HG03571 (cell line): Measurements from ENCODE around the gene RAD51B.

Source experiments
- ATAC-seq: cut with Tn5 transposase; IDR thresholded peaks from one replicate; pipeline ENCODE4 v1.9.1; 2021; ENCODE audit not compliant: unreplicated experiment

The RAD51B gene

GRCh38 chr14:68513137-68513536 is 693.6 kb downstream of the RAD51B start:
- ATAC-seq, result peak; percentile 10

- ATAC-seq, result peak; percentile 73
Measured at GRCh38 chr14:68513838-68514607, 694.4 kb downstream of the RAD51B start.

GRCh38 chr14:68514608-68515194 is 695.1 kb downstream of the RAD51B start:
- no peak for ATAC-seq

- no peak for ATAC-seq
Measured at GRCh38 chr14:68516342-68516741, 696.8 kb downstream of the RAD51B start.

DNA sequence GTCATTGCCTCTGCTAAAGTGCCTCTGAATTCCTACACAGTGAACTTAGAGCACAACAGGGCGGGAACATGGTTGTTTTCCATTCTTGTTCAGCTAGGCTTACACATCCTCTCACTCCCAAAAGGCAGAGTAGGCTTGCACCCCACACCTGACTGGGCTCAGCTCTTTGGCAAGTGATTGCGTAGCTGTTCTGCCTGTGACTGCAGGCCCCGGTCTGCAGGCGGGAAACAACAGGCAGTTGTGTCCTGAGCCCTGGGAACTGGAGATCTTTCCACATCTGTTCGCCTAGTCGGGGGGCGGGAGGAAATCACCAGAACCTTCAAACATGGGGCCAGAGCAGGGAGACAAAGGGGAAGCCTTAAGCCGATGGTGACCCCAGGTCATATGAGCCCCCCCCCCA is 698.6 kb downstream of the RAD51B start:
- ATAC-seq, result no peak

- no peak for ATAC-seq
Measured at GRCh38 chr14:68518761-68519670, 699.4 kb downstream of the RAD51B start.

DNA sequence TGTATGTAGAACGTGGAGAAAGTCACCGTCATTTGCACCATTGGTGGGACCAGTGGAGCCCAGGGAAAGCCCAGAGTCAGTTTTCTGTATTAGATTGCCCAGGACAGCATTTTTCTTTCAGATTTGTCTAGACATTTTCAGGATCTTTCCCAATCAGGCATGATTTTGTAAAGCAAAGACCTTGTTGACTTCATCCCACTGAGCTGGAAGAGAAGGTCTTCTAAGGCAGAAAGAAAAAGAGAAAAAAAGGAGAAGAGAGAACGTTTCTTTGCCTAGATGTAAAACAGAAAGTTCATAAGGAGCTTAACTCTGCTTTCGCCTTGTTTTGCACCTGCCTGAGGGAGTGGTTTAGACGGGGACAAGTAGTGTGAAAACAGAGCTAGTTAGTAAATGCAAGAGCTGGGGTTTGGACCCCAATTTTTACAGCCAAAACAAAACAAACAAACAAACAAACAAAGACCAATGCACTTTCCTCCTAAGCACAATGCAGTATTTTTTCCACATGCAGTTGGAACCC is 700.1 kb downstream of the RAD51B start:
- no peak for ATAC-seq

DNA sequence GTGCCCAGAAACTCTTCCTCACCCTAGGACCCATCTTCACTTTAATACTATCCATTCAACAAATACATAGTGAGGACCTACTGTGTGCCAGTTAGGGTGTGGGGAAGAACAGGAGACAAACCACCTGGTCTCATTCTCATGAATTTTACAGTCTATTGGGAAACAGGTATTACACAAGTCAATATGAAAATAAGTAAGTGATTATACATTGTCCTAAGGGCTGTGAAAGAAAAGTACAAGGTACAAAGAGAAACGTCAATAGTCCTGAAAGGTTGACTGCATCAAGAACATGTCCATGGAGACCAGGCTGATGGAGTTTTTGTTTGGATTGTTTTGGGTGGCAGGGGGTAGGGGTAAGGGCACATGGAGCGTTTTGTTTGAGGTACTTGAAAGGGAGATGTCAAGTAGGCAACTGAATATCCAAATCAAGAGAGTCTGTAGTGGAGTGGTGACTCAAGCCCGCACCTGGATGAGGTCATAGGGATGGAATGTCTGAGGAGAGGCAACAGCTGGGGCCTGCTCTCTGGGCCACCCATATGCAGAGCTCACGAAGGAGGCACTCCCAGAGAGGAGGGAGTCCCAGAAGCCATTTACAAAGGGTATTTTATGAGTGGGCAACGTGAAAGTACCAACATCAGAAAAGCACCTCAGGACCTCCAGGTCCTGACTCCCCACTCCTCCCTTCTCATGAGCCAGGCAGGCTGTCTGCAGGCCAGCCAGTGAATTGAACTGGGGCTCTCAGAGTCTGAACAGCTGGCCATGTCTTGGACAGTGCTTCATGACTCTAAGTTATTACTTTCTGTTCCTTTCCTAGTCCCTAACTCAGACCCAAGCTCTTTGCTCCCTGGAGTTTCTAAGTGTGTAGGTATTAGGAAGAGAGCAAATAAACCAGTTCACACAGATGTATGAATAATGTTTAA is 701.3 kb downstream of the RAD51B start:
- ATAC-seq, result no peak

DNA sequence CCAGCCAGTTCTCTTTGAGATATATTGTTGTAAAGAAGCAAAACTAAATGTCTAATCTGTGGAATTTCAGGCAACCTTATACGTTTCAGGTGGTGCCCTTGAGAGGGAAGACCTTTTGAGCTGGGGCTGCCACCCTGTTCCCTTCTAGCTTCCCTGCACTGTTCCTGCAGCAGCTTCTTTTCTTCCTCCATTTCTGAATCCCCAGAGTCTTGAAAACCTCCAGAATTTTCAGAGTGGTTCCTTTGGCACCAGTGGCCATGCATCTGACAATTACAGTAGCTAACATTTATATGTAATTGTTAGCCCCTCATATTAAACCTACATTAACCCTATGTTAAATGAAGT is 702.0 kb downstream of the RAD51B start:
- ATAC-seq, result no peak

- ATAC-seq, result no peak
Measured at GRCh38 chr14:68521961-68522509, 702.5 kb downstream of the RAD51B start.

DNA sequence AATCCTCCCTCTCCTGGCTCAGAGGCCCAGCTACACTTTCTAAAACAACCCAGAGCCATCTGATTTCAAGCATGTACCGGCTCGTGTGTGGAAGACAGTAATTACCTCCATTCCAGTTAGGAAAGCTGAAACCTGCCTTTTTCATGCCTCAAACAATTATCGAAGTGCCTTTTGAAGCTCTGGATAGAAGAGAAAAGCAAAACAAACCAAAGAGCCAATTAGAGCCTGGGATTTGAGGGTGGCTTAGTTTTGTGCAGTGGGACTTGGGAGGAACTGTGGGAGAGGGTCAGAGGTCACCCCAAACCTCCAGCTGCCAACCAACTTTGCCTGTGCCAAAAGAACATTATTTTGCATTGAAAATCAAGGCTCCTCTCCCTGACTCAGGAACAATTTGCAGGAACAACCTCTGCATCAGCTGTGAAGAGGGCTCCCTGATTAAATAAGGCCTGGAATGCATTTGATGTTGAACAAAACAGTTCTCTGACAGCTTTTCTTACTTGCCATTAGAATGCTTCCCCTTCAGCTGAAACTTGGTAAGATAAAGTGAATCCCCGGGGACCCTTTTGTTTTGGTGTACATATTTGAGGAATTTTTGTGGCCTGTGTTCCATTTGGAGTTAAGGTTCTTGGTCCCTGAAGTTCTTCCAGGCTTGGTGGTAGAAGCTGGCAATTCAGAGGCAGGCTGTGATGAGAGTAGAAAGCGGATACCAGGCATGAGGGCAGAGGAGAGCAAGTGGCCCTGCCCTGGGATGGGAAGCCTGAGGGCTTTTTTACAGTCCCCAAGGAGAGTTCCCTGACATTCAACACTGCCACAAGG is 703.1 kb downstream of the RAD51B start:
- no peak for ATAC-seq

DNA sequence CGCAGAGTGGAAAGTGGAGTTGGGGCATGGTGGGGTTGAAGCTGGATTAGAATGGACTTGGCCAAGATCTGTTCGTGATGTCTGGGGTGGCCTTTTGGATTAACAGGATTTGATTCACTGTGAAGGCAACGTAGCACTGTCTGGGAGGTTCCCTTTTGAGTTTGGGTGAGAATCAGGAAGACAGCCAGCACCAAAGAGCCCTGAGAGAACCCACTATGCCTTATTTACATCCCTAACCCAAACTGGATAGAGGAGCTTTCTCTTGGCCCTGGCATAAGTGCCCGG is 703.7 kb downstream of the RAD51B start:
- ATAC-seq, result no peak

DNA sequence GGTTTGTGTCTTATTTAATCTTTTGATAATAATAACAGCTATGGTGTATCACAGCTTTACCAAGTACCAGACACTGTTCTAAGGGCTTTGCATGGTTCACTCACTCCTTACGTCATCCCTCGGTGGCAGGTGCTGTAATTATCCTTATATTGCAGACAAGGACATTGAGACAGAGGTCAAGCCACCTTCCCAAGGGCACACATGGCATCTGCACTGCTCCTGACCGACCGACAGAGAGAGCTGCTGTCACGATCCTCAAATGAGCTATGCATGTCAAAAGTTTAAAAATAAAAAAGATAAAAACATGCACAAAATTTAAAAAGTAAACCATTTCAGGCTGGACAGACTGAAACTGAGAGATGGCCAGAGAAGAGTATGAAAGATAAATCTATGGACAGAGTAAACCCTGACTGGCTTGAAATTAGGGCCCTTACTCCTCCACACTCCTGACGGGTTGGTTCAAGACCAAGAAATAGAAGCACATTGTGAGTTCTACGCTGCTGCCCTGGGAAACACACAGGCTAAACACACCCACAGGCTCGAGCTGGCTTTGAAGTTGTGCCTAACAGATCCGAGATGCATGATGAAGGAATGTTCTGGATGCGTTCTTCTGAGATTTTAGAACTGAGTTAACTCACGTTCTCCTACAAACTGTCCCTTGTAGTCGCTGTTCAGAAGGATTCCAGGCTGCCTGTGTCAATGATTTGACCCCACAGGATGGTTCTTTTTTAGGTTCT is 704.6 kb downstream of the RAD51B start:
- no peak for ATAC-seq

DNA sequence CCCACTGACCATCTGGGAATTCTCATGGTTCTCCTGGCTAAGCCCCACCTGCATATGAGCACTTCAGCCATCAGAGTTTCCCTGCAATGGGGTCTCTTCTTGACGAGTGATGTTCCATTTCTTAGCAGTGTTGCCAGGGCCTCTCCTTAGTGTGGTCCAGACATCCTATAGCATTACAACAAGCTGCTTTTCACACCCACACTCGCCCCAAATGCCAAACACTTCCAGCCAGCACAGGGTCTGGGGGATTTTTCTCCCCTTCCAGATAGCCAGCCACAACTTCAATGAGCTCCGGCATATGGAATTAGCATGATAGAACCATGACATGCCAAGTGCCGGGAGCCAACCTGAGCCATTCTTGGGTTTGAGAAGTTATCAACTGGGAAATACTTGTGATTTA is 705.9 kb downstream of the RAD51B start:
- ATAC-seq, result no peak

- ATAC-seq, result no peak
Measured at GRCh38 chr14:68526512-68527091, 707.0 kb downstream of the RAD51B start.

DNA sequence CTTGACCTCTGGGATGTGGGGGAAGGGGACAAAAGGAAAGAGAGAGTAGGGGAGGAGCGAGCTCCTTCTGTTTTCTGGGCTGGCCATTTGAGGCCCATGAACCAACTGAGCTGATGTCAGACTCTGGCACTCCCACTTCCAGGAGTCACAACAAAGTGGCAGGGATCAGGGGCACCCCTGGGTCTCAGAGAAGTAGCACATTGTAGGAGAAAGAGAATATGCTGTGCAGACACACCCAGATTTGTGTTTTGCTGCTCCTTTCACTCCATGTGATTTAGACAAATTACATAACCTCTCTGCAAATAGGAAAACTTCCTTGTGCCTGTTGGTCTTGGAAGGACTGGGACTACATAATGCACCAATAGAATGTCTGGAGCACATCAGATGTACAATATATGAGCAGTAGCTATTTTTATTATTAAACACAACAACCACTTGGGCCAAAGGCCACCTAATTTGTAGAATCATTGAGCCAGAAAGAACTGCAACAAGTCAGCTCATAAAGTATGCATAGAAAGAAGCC is 707.8 kb downstream of the RAD51B start:
- no peak for ATAC-seq

DNA sequence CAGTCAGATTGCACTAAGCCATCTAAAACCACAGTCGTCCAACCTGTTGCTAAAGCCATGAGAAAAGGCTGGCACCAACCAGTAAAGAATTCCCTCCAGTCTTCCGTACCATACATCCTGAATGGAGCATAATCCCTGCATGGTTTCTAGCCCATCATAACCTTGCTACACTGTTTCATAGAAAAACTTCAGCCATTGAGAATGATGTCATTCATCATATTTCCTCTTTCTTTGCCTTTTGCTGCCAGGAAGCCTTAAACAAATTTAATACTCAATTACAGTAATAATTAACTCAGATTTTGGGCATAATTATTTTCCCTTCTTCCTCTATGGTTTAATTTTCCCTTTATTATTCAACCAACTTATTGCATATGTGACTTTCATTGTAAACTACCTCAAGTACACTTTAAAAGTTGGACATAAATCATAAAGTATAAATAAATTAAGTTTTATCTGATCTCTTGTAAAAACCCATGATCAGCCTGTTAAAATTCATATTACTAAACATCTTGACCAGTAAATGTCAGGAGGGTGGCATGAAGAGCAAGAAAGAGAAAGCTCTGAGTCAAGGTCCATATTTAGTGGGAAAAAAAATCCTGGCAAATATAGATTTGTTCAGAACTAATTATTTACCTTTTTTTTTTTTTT is 708.6 kb downstream of the RAD51B start:
- ATAC-seq, result no peak

- ATAC-seq, result no peak
Measured at GRCh38 chr14:68530443-68530842, 710.9 kb downstream of the RAD51B start.
